ENCODE data around the gene KLK2.

GRCh38 chr19:50898018-50898417 is 24.8 kb downstream of the KLK2 start:
- TF ChIP-seq CTCF (IDR thresholded peaks at IDR 0.05): no peak
- no peak for TF ChIP-seq POLR2AphosphoS5 (IDR thresholded peaks at IDR 0.05)
- TF ChIP-seq POLR2A (IDR thresholded peaks at IDR 0.05): no peak

Data from gastroesophageal sphincter (tissue), 3 donors.